Uterus (tissue), 4 donors: ENCODE data around the gene LRRC52. TPM values are rescaled to one million over a fixed set of nuclear protein-coding genes. Genes with fewer than 3 reads are reported as not detected.

Experiments
- DNase-seq, 2 donors: peaks; one replicate each; pipeline ENCODE4 v3.0.0-alpha.2; 2019 to 2020
- H3K27ac ChIP-seq, 2 donors: fragments of 200-600 bp; sonication (generic); 1 replicate in 1 of 2; 2 replicates in 1 of 2; pipeline ENCODE4 v1.5.1; 2016 to 2018
- H3K27me3 ChIP-seq, 2 donors: fragments of 200-600 bp; sonication (generic); one replicate each; pipeline ENCODE4 v1.5.1; 2018 to 2019; ENCODE audit warnings: control low read depth in 1 of 2
- H3K36me3 ChIP-seq, 2 donors: fragments of 200-600 bp; sonication (generic); one replicate each; pipeline ENCODE4 v1.5.1; 2019; ENCODE audit warnings: control low read depth in 1 of 2
- H3K4me1 ChIP-seq, 2 donors: fragments of 200-600 bp; sonication (generic); one replicate each; pipeline ENCODE4 v1.5.1; 2018 to 2019; ENCODE audit warnings: control low read depth in 1 of 2
- H3K4me3 ChIP-seq, 2 donors: fragments of 200-600 bp; sonication (generic); 1 replicate in 1 of 2; 2 replicates in 1 of 2; pipeline ENCODE4 v1.5.1; 2018 to 2019; ENCODE audit warnings: mild to moderate bottlenecking in 1 of 2
- H3K9me3 ChIP-seq, 2 donors: fragments of 200-600 bp; sonication (generic); one replicate each; pipeline ENCODE4 v1.5.1; 2019; ENCODE audit warnings: control low read depth in 1 of 2
- POLR2A ChIP-seq, 2 donors: fragments of 450-650 bp; IDR thresholded peaks; one replicate each; pipeline ENCODE4 v1.6.1; 2016; ENCODE audit warnings: antibody characterized with exemption in 2 of 2, mild to moderate bottlenecking in 1 of 2, moderate library complexity in 1 of 2
- intact Hi-C: fragments of 100-400 bp; cut with DNase I; formaldehyde crosslinking; loops from one replicate; pipeline ENCODE4 v1.15.1; 2023; ENCODE audit warnings: low total_unique reads
- total RNA-seq, 4 donors: library from RNA; depleted of rRNA in 3 of 4; stranded (reverse); fragments of >200 nt in 3 of 4; gene quantifications; one replicate each; pipeline versions ENCODE4 v1.1.0 to v1.2.4, GENCODE V29; 2014 to 2023
- TF ChIP-seq, protein P1 (sequence below), 4 experiments: fragments of 200-600 bp in 2 of 4; fragments of 450-650 bp in 2 of 4; sonication (generic) in 2 of 4; IDR thresholded peaks; one replicate each; pipeline ENCODE4 v1.5.1; 2016 to 2019; ENCODE audit warnings: antibody characterized with exemption in 4 of 4, mild to moderate bottlenecking in 2 of 4, moderate library complexity in 1 of 4
- donor health status: DM: yes; HTN: yes; CAD: no.

LRRC52 gene
- total RNA-seq, 4 donors from 2014 or later: not detected

DNA sequence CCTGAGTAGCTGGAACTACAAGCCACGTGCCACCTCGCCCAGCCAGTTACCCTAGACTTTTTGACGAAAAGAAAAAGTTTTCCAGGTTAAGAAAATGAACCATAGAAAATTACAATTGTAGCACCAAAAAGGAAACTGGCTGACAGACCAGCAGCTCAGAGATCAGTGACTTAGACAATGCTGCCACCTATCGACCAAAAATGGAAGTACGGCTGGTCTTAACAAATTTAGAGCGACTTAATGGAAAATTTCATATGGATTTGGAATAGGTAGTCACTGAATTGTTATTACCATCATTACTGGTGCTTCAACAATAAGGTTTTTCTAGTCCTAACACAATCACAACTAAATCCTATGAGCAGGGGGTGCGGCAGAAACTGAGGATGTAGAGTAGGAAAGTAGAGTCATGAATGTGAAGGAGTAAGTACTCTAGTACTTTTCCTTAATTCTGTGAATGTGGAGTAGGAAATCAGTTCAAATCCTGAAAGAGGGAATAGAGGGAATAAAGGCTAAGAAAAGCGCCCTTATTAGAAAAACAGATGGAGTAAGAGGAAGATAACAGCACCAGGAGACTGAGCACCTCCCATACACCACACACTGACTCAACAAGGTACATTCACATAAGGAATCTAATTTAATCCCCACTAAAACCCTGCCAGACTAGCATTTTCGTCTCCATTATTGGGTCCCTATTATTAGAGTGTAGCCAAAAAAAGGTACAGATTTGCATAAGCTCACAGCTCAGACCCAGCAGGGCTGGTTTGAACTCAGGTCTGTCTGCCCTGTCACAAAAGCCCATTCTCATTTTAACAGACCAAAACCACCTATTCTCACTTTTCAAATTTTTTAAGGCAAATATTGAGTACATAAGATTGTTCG, 49.4 kb downstream of the LRRC52 start:
- TF ChIP-seq, protein P1, sequence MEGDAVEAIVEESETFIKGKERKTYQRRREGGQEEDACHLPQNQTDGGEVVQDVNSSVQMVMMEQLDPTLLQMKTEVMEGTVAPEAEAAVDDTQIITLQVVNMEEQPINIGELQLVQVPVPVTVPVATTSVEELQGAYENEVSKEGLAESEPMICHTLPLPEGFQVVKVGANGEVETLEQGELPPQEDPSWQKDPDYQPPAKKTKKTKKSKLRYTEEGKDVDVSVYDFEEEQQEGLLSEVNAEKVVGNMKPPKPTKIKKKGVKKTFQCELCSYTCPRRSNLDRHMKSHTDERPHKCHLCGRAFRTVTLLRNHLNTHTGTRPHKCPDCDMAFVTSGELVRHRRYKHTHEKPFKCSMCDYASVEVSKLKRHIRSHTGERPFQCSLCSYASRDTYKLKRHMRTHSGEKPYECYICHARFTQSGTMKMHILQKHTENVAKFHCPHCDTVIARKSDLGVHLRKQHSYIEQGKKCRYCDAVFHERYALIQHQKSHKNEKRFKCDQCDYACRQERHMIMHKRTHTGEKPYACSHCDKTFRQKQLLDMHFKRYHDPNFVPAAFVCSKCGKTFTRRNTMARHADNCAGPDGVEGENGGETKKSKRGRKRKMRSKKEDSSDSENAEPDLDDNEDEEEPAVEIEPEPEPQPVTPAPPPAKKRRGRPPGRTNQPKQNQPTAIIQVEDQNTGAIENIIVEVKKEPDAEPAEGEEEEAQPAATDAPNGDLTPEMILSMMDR (IDR thresholded peaks at IDR 0.05): peak; percentile 91 to 94 (median 94)
- no peak for TF ChIP-seq POLR2A (IDR thresholded peaks at IDR 0.05)
- Histone ChIP-seq H3K4me3 (no peak overlapping the region), H3K27me3 (no peaks in the 10 kb centered on the region), H3K36me3 (no peaks in the 10 kb centered on the region), H3K27ac (no peak overlapping the region), H3K9me3 (no peaks in the 10 kb centered on the region), H3K4me1 (no peaks in the 10 kb centered on the region)
- intact Hi-C loops: loop anchor here (5.0 kb wide), 1 partner anchor 196 kb away; no protein-coding TSS in a partner anchor
- DNase-seq: peak; percentile 66 to 78

DNA sequence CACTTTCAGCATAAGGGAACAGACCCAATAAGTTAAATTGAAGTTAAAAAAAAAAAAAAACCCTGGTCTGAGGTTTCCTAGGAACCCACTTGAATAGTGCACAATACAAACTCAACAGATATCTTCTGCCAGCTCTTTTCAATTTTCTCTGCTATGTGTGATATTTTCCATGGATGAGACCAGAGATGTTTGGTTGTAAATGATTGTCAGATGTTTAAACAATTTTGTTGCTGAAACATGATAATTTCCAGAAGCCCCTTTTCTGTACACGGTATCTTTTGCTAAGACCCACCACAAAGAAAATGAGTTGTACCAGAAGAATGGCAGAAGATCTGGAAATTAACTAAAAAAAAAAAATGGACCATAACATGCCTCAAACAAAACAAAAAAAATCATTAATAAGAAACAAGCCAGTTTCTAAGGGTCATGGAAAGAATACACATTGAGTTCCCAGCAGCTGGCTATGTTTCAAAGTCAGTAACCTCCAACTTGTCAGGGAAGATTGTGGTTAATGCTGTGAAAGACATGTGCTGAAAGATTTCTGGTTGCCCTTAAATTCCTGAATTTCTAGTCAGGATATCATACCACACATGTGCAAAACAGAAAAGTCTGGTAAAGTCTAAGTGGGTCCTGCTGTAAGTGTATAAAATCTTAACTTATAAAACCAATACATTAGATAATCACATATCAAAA, 51.6 kb downstream of the LRRC52 start:
- no peaks in the 10 kb centered on the region for H3K36me3 ChIP-seq
- no peaks in the 10 kb centered on the region for H3K27me3 ChIP-seq
- no peak overlapping the region for H3K4me3 ChIP-seq
- H3K9me3 ChIP-seq: no peaks in the 10 kb centered on the region
- no peak overlapping the region for H3K27ac ChIP-seq
- no peaks in the 10 kb centered on the region for H3K4me1 ChIP-seq
- intact Hi-C loops: no loop called here
- no peak for TF ChIP-seq POLR2A (IDR thresholded peaks at IDR 0.05)
- TF ChIP-seq, protein P1 (IDR thresholded peaks at IDR 0.05): no peak
- no peak for DNase-seq

DNA sequence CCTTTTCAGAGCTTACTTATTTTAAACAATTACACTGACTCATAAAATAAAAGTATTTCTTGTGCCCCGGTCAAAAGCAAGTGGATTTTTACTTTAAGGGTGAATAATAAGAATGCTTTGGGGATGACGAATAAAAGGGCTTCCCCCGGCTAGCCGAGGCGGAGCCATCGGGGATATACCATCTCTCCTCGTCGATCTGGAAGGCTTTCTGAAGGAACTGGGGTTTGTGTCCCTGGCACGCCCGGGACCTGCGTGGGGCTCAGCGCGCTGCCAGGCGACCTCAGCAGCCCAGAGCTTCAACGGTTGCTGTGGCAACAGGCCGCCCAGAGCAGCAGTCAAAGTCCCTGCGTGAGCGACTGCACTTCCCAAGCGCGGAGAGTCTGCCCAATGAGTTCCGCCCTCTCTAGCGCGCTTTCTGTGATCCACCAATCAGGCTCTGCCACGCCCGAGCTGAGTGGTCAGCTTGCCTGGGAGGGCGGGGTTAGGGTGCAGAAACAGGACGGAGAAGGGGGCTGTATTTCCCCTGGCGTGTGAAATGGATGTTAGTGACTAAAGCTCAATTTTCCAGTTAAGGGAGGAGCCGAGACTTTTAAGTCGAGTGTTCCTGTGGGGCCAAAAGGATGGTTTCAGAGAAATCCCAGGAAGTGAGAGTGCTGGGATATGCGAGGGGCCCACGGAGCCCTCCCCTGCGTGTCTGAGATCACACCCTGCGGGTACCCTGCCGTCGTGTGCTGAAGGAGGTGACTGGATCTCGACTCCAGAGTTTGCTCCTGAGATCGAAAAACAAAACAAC, 54.3 kb downstream of the LRRC52 start:
- peak overlapping the region; percentile 60 to 81 for H3K27ac ChIP-seq

DNA sequence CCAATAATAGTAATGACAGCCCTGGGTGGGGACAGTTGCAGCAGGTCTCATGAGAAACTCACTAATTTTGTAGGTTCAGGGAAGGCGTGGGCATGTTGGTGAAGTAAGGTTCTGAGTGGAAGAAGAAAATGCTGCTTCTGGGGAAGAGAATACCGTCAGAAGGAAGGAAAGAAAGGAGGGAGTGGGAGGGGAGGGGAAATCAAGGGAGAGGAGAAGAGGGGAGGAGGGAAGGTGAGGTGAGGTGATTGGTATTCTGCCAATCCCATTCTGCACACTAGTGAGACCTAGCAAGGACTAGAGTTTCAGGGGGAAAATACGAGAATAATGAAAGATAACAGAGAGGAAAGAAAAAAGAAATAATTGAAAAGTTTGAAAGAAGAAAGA, 54.9 kb downstream of the LRRC52 start:
- intact Hi-C loops: no loop called here
- H3K4me3 ChIP-seq: peak overlapping the region; percentile 40 to 41

More for the DNA sequence above, 54.3 kb downstream of the LRRC52 start:
- Histone ChIP-seq H3K4me1 (no peaks in the 10 kb centered on the region), H3K27me3 (no peaks in the 10 kb centered on the region), H3K36me3 (no peaks in the 10 kb centered on the region), H3K9me3 (no peaks in the 10 kb centered on the region), H3K4me3 (peak overlapping the region; percentile 40 to 41)
- intact Hi-C loops: no loop called here
- TF ChIP-seq POLR2A (IDR thresholded peaks at IDR 0.05): peak; percentile 14 to 49
- TF ChIP-seq, protein P1 (IDR thresholded peaks at IDR 0.05): no peak
- peak; percentile 94 to 97 for DNase-seq

More for the DNA sequence above, 54.9 kb downstream of the LRRC52 start:
- H3K27ac ChIP-seq: peak overlapping the region; percentile 60 to 81
- DNase-seq: no peak
- no peaks in the 10 kb centered on the region for H3K4me1 ChIP-seq
- H3K27me3 ChIP-seq: no peaks in the 10 kb centered on the region
- no peaks in the 10 kb centered on the region for H3K9me3 ChIP-seq
- TF ChIP-seq, protein P1 (IDR thresholded peaks at IDR 0.05): no peak
- TF ChIP-seq POLR2A (IDR thresholded peaks at IDR 0.05): no peak
- no peaks in the 10 kb centered on the region for H3K36me3 ChIP-seq
